DOHH2 (cell line): ENCODE measurements around the gene SYT14.

Source experiments
- H3F3A ChIP-seq: fragments of 200-600 bp; sonication (generic), shearing (Covaris generic); 2 replicates; pipeline ENCODE4 v1.6.0; 2016; ENCODE audit warnings: antibody characterized with exemption, mild to moderate bottlenecking; ENCODE audit not compliant: control insufficient read depth, insufficient read depth
- H3K27ac ChIP-seq: fragments of 200-600 bp; sonication (generic); 2 replicates; pipeline ENCODE4 v1.5.1; 2014; ENCODE audit warnings: low read depth, mild to moderate bottlenecking, low read length, moderate library complexity
- H3K27me3 ChIP-seq: fragments of 200-600 bp; sonication (generic); 2 replicates; pipeline ENCODE4 v1.6.1; 2014; ENCODE audit warnings: mild to moderate bottlenecking, low read length, mixed read lengths; ENCODE audit not compliant: control insufficient read depth
- H3K36me3 ChIP-seq: fragments of 200-600 bp; sonication (generic); 2 replicates; pipeline ENCODE4 v1.6.1; 2014; ENCODE audit warnings: mild to moderate bottlenecking, low read length, moderate library complexity, mixed read lengths; ENCODE audit not compliant: control insufficient read depth
- H3K4me1 ChIP-seq: fragments of 200-600 bp; sonication (generic); 2 replicates; pipeline ENCODE4 v1.6.1; 2014; ENCODE audit warnings: mild to moderate bottlenecking, low read length, mixed read lengths; ENCODE audit not compliant: control insufficient read depth
- H3K4me2 ChIP-seq: fragments of 200-600 bp; sonication (generic); 2 replicates; pipeline ENCODE4 v1.6.0; 2014; ENCODE audit warnings: mild to moderate bottlenecking, low read length, moderate library complexity
- H3K4me3 ChIP-seq: fragments of 200-600 bp; sonication (generic); 2 replicates; pipeline ENCODE4 v1.5.1; 2014; ENCODE audit warnings: mild to moderate bottlenecking, low read length, mixed read lengths
- H3K79me2 ChIP-seq: fragments of 200-600 bp; sonication (generic); 2 replicates; pipeline ENCODE4 v1.6.1; 2014; ENCODE audit warnings: mild to moderate bottlenecking, low read length, mixed read lengths; ENCODE audit not compliant: control insufficient read depth
- H3K9me2 ChIP-seq: fragments of 200-600 bp; sonication (generic); replicated peaks from 2 replicates; pipeline ENCODE4 v1.6.1; 2014; ENCODE audit warnings: mild to moderate bottlenecking, low read length, mixed read lengths; ENCODE audit not compliant: control insufficient read depth
- H3K9me3 ChIP-seq: fragments of 200-600 bp; sonication (generic); 2 replicates; pipeline ENCODE4 v1.6.1; 2014; ENCODE audit warnings: antibody characterized with exemption, low read length, mixed read lengths; ENCODE audit not compliant: control insufficient read depth, insufficient read depth
- H4K20me1 ChIP-seq: fragments of 200-600 bp; sonication (generic); 2 replicates; pipeline ENCODE4 v1.6.0; 2014; ENCODE audit warnings: low read depth, mild to moderate bottlenecking, antibody characterized with exemption, low read length, moderate library complexity; ENCODE audit not compliant: control insufficient read depth, insufficient read depth
- EZH2phosphoT487 ChIP-seq: fragments of 200-600 bp; sonication (generic); IDR thresholded peaks from 2 replicates; pipeline ENCODE4 v1.6.1; 2017; ENCODE audit warnings: borderline replicate concordance, mild to moderate bottlenecking, antibody characterized with exemption, low read length, moderate library complexity, mixed read lengths
- TF ChIP-seq, protein P1 (sequence below): fragments of 200-600 bp; sonication (generic); IDR thresholded peaks from one replicate; pipeline ENCODE4 v1.5.1; 2014; ENCODE audit warnings: antibody characterized with exemption, mild to moderate bottlenecking, low read depth, low read length; ENCODE audit not compliant: poor library complexity, severe bottlenecking

SYT14 gene

DNA sequence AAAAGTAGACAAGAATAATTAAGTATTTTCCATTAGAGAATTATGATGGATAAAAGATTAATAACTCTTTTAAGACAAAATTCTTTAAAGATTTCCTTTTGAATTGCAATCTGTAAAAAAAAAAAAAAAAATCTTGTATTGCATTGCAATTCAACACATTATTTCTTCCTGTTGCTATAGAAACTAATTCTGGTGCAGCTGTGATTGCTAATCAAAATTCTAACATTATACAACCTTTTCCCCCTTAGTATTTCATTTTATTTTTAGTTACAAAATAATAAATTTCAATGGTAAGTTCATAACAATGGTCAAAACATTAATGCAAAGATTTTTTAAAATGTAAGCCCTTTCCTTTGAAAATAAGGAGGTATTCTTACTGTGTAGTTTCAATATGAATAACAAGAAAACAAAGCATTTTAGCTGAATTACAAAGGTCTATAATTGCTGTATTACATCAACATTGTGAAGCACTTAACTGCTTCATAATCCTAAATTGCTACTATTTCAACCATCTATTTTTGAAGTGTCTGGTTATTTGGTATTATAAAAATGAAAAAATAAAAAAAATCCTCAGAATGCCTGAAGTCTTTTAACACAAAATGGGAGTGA, 135.0 kb downstream of the SYT14 start:
- Histone ChIP-seq H3K79me2 (no peaks in the 10 kb centered on the region), H3K36me3 (no peaks in the 10 kb centered on the region), H4K20me1 (no peaks in the 10 kb centered on the region), H3K9me3 (no peaks in the 10 kb centered on the region), H3K4me1 (no peaks in the 10 kb centered on the region), H3K27me3 (no peaks in the 10 kb centered on the region), H3K4me2 (no peak overlapping the region), H3K27ac (no peak overlapping the region), H3K9me2 (no peaks in the 10 kb centered on the region), H3F3A (no peaks in the 10 kb centered on the region), H3K4me3 (no peak overlapping the region)
- TF ChIP-seq, protein P1, sequence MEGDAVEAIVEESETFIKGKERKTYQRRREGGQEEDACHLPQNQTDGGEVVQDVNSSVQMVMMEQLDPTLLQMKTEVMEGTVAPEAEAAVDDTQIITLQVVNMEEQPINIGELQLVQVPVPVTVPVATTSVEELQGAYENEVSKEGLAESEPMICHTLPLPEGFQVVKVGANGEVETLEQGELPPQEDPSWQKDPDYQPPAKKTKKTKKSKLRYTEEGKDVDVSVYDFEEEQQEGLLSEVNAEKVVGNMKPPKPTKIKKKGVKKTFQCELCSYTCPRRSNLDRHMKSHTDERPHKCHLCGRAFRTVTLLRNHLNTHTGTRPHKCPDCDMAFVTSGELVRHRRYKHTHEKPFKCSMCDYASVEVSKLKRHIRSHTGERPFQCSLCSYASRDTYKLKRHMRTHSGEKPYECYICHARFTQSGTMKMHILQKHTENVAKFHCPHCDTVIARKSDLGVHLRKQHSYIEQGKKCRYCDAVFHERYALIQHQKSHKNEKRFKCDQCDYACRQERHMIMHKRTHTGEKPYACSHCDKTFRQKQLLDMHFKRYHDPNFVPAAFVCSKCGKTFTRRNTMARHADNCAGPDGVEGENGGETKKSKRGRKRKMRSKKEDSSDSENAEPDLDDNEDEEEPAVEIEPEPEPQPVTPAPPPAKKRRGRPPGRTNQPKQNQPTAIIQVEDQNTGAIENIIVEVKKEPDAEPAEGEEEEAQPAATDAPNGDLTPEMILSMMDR: no peak
- no peak for TF ChIP-seq EZH2phosphoT487

DNA sequence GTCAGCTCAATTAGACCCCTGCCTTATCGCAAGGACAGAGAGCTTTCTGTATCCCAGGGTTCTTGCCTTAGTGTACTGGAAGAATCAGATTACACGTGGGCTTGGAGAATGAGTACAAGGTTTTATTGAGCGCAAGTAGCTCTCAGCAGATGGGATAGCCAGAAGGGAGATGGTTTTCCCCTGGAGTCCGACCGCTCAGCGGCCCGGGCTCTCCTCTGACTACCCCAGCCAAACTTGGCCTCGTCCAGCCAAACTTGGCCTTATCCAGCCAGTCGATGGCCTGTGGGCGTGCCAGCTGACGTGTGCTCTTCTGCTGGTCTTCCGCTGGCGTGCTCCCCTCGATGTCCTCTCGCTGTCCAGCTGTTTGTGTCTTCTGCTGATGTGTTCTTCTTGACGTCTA, 136.9 kb downstream of the SYT14 start:
- no peaks in the 10 kb centered on the region for H3F3A ChIP-seq
- no peaks in the 10 kb centered on the region for H4K20me1 ChIP-seq
- no peaks in the 10 kb centered on the region for H3K36me3 ChIP-seq
- H3K4me2 ChIP-seq: no peak overlapping the region
- H3K27ac ChIP-seq: no peak overlapping the region
- no peaks in the 10 kb centered on the region for H3K9me3 ChIP-seq
- H3K79me2 ChIP-seq: no peaks in the 10 kb centered on the region
- H3K4me3 ChIP-seq: no peak overlapping the region
- no peaks in the 10 kb centered on the region for H3K4me1 ChIP-seq
- H3K27me3 ChIP-seq: no peaks in the 10 kb centered on the region
- no peak for TF ChIP-seq EZH2phosphoT487
- TF ChIP-seq, protein P1: no peak
- no peaks in the 10 kb centered on the region for H3K9me2 ChIP-seq

DNA sequence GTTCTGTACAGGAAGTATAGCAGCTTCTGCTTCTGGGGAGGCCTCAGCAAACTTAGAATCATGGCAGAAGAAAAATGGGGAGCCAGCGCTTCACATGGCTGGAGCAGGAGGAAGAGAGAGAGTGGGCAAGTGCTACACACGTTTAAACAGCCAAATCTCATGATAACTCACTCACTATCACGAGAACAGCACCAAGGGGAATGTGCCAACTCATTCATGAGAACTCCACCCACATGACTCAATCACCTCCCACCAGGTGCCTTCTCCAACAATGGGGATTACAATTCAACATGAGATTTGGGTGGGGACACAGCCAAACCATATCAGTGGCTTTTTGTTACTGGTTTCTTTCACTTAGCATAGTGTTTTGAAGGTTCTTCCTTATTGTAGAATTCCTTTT, 138.6 kb downstream of the SYT14 start:
- Histone ChIP-seq H4K20me1 (no peaks in the 10 kb centered on the region), H3K27ac (no peak overlapping the region), H3K27me3 (no peaks in the 10 kb centered on the region), H3K9me2 (no peaks in the 10 kb centered on the region), H3K4me3 (no peak overlapping the region), H3K79me2 (no peaks in the 10 kb centered on the region), H3F3A (no peaks in the 10 kb centered on the region), H3K36me3 (no peaks in the 10 kb centered on the region), H3K9me3 (no peaks in the 10 kb centered on the region), H3K4me1 (no peaks in the 10 kb centered on the region), H3K4me2 (no peak overlapping the region)
- TF ChIP-seq, protein P1: no peak
- no peak for TF ChIP-seq EZH2phosphoT487

DNA sequence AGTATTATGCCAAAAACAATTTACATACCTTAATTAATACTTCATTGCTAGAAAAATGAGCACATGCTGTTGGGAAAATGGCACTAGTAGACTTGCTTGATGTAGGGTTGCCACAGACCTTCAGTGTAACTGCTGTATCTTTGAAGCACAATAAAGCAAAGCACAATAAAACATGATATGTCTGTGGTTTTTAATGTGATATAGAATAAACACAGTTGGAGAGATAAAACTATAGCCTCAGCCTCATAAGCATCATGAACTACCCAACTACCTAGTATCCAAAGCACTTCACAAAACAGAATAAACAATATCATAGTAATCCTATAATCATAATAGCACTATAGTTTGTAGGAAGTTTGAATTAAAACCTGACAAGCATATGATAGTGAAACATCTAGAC, 143.5 kb downstream of the SYT14 start:
- TF ChIP-seq EZH2phosphoT487: no peak
- TF ChIP-seq, protein P1: no peak
- H4K20me1 ChIP-seq: no peaks in the 10 kb centered on the region
- no peak overlapping the region for H3K4me3 ChIP-seq
- H3K36me3 ChIP-seq: no peaks in the 10 kb centered on the region
- no peaks in the 10 kb centered on the region for H3K79me2 ChIP-seq
- H3K4me1 ChIP-seq: no peaks in the 10 kb centered on the region
- no peaks in the 10 kb centered on the region for H3K9me3 ChIP-seq
- H3K27me3 ChIP-seq: no peaks in the 10 kb centered on the region
- H3K4me2 ChIP-seq: no peak overlapping the region
- no peak overlapping the region for H3K27ac ChIP-seq
- H3K9me2 ChIP-seq: no peaks in the 10 kb centered on the region
- H3F3A ChIP-seq: no peaks in the 10 kb centered on the region
